ENCODE results near the gene TMEM151B. TPM values are rescaled to one million over a fixed set of nuclear protein-coding genes. Genes with fewer than 3 reads are reported as not detected.

The TMEM151B gene
- total RNA-seq, 4 donors from 2014 or later: 0.39 to 0.98 (median 0.46) TPM

GRCh38 chr6:44271406-44271723, 1.1 kb downstream of the TMEM151B start:
- intact Hi-C loops (cut with DNase I): no loop called here
- TF ChIP-seq POLR2AphosphoS5 (IDR thresholded peaks at IDR 0.05) (no peak), EP300 (IDR thresholded peaks at IDR 0.05) (no peak), CTCF (IDR thresholded peaks at IDR 0.05) (no peak), POLR2A (IDR thresholded peaks at IDR 0.05; ENCODE audit: low read depth) (no peak)
- peaks cover 9 to 26% (median 24%) of the 10 kb centered on the region in 4 donors for H3K4me1 ChIP-seq
- no peak overlapping the region for H3K27ac ChIP-seq (replicated peaks in 1 of 4)
- H3K4me3 ChIP-seq: no peak overlapping the region
- DNase-seq (ENCODE audit: extremely low spot score): no peak
- WGBS: 87% methylated on average over 6 of the region's 6 CpGs
- no peaks in the 10 kb centered on the region for H3K9me3 ChIP-seq
- H3K27me3 ChIP-seq: peaks cover 4 to 85% (median 45%) of the 10 kb centered on the region in 4 donors
- H3K36me3 ChIP-seq: no peaks in the 10 kb centered on the region

GRCh38 chr6:44271914-44272313, 1.7 kb downstream of the TMEM151B start:
- Histone ChIP-seq H3K9me3 (no peaks in the 10 kb centered on the region), H3K27ac (replicated peaks in 1 of 4) (no peak overlapping the region), H3K27me3 (peaks cover 4 to 91% (median 46%) of the 10 kb centered on the region in 4 donors), H3K4me1 (peaks cover 9 to 31% (median 26%) of the 10 kb centered on the region in 4 donors), H3K4me3 (no peak overlapping the region), H3K36me3 (no peaks in the 10 kb centered on the region)
- no peak for DNase-seq (ENCODE audit: extremely low spot score)
- TF ChIP-seq POLR2AphosphoS5 (IDR thresholded peaks at IDR 0.05): no peak
- TF ChIP-seq CTCF (IDR thresholded peaks at IDR 0.05): no peak
- no peak for TF ChIP-seq POLR2A (IDR thresholded peaks at IDR 0.05; ENCODE audit: low read depth)
- no peak for TF ChIP-seq EP300 (IDR thresholded peaks at IDR 0.05)
- intact Hi-C loops (cut with DNase I): no loop called here
- WGBS: 66% methylated on average over 3 of the region's 3 CpGs

- WGBS: 86% methylated on average over 3 of the region's 3 CpGs
- no peak for TF ChIP-seq CTCF (IDR thresholded peaks at IDR 0.05)
- no peak for TF ChIP-seq EP300 (IDR thresholded peaks at IDR 0.05)
- TF ChIP-seq POLR2A (IDR thresholded peaks at IDR 0.05; ENCODE audit: low read depth): no peak
- TF ChIP-seq POLR2AphosphoS5 (IDR thresholded peaks at IDR 0.05): no peak
- intact Hi-C loops (cut with DNase I): no loop called here
- DNase-seq (ENCODE audit: extremely low spot score): no peak
- Histone ChIP-seq H3K27me3 (peaks cover 4 to 97% (median 46%) of the 10 kb centered on the region in 4 donors), H3K4me1 (peaks cover 9 to 32% (median 26%) of the 10 kb centered on the region in 4 donors), H3K4me3 (no peak overlapping the region), H3K36me3 (no peaks in the 10 kb centered on the region), H3K27ac (replicated peaks in 1 of 4) (no peak overlapping the region), H3K9me3 (no peaks in the 10 kb centered on the region)
Observed at GRCh38 chr6:44272529-44272928, 2.3 kb downstream of the TMEM151B start.

- intact Hi-C loops (cut with DNase I): no loop called here
- 93% methylated on average over 22 of the region's 23 CpGs for WGBS
- H3K36me3 ChIP-seq: no peaks in the 10 kb centered on the region
- H3K27ac ChIP-seq (replicated peaks in 1 of 4): no peak overlapping the region
- DNase-seq (ENCODE audit: extremely low spot score): no peak
- no peak overlapping the region for H3K4me3 ChIP-seq
- peaks cover 9 to 32% (median 26%) of the 10 kb centered on the region in 4 donors for H3K4me1 ChIP-seq
- H3K9me3 ChIP-seq: no peaks in the 10 kb centered on the region
- no peak for TF ChIP-seq POLR2AphosphoS5 (IDR thresholded peaks at IDR 0.05)
- no peak for TF ChIP-seq EP300 (IDR thresholded peaks at IDR 0.05)
- no peak for TF ChIP-seq POLR2A (IDR thresholded peaks at IDR 0.05; ENCODE audit: low read depth)
- TF ChIP-seq CTCF (IDR thresholded peaks at IDR 0.05): no peak
- H3K27me3 ChIP-seq: peaks cover 4 to 99% (median 46%) of the 10 kb centered on the region in 4 donors
Observed at GRCh38 chr6:44272999-44273566, 2.8 kb downstream of the TMEM151B start.

- intact Hi-C loops (cut with DNase I): no loop called here
- Histone ChIP-seq H3K4me3 (no peak overlapping the region), H3K27ac (replicated peaks in 1 of 4) (no peak overlapping the region), H3K4me1 (peaks cover 9 to 32% (median 26%) of the 10 kb centered on the region in 4 donors), H3K27me3 (peaks cover 4 to 96% (median 45%) of the 10 kb centered on the region in 4 donors), H3K9me3 (no peaks in the 10 kb centered on the region), H3K36me3 (no peaks in the 10 kb centered on the region)
- TF ChIP-seq CTCF (IDR thresholded peaks at IDR 0.05) (no peak), EP300 (IDR thresholded peaks at IDR 0.05) (no peak), POLR2A (IDR thresholded peaks at IDR 0.05; ENCODE audit: low read depth) (no peak), POLR2AphosphoS5 (IDR thresholded peaks at IDR 0.05) (no peak)
- WGBS: 67% methylated on average over 1 of the region's 1 CpG
- DNase-seq (ENCODE audit: extremely low spot score): no peak
Observed at GRCh38 chr6:44273617-44274016, 3.4 kb downstream of the TMEM151B start.

Measured in esophagus muscularis mucosa (tissue), 4 donors.